MM.1S (cell line): ENCODE measurements around the gene RNASET2.

ENCODE experiments used
- EZH2 ChIP-seq: fragments of 300-600 bp; sonication (generic); optimal IDR thresholded peaks from 2 replicates; pipeline ENCODE3; 2017; ENCODE audit warnings: low read depth, mild to moderate bottlenecking, antibody characterized with exemption, low read length, mixed read lengths
- TF ChIP-seq, protein P1 (sequence below): fragments of 300-600 bp; sonication (generic); IDR thresholded peaks from 2 replicates; pipeline ENCODE4 v1.5.1; 2016; ENCODE audit warnings: antibody characterized with exemption, low read length, mixed read lengths

GRCh38 chr6:167005350-167006159 lies 49.2 kb upstream of the RNASET2 start:
- TF ChIP-seq, protein P1, sequence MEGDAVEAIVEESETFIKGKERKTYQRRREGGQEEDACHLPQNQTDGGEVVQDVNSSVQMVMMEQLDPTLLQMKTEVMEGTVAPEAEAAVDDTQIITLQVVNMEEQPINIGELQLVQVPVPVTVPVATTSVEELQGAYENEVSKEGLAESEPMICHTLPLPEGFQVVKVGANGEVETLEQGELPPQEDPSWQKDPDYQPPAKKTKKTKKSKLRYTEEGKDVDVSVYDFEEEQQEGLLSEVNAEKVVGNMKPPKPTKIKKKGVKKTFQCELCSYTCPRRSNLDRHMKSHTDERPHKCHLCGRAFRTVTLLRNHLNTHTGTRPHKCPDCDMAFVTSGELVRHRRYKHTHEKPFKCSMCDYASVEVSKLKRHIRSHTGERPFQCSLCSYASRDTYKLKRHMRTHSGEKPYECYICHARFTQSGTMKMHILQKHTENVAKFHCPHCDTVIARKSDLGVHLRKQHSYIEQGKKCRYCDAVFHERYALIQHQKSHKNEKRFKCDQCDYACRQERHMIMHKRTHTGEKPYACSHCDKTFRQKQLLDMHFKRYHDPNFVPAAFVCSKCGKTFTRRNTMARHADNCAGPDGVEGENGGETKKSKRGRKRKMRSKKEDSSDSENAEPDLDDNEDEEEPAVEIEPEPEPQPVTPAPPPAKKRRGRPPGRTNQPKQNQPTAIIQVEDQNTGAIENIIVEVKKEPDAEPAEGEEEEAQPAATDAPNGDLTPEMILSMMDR: no peak
- no peak for TF ChIP-seq EZH2
